A204.1 (cell line): Measurements from ENCODE around the gene ASCC1.
A peak's percentile ranks its signal among the peaks of the same experiment; 100 is the strongest.
"Not testable (repeated sequence)": the region's sequence is repeated elsewhere in the genome, so short reads cannot be mapped to it uniquely, and the experiment has no call there.

Experiments
- FAIRE-seq: peaks from 2 replicates; lab custom pipeline; 2012; peaks lifted over from hg19 to GRCh38; lab: Jason Lieb, UNC

The ASCC1 gene

GRCh38 chr10:72170263-72170662 is 45.8 kb downstream of the ASCC1 start:
- no peak for FAIRE-seq

DNA sequence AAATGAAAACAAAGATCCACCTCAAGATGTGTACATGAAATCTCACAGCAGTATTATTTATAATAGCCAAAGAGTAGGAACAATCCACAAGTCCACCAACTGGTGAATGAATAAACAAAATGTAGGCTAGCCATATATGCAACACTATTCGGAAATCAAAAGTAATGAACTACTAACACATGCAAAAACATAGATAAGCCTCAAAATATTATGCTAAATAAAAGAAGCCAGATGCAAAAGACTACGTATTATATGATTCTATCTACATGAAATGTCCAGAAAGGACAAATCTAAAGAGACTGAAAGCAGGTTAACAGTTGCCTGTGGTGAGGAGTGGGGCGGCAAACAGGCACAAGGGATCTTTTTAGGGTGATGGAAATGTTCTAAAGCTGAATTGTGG is 49.0 kb downstream of the ASCC1 start:
- no peak for FAIRE-seq

DNA sequence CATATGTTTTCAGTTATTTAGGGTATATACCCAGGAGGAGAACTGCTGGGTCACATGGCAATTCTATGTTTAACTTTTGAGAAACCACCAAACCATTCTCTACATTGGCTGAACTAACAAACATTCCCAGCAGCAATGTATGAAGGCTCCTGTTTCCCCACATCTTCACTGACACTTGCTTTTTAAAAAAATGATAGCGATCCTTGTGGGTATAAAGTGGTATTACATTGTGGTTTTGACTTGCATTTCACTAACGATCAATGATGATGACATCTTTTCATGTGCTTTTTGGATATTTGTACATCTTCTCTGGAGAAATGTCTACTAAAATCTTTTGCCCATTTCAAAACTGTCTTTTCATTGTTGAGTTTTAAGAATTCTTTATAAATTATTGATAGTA is 51.5 kb downstream of the ASCC1 start:
- no peak for FAIRE-seq

- FAIRE-seq, result no peak
These were observed 53.1 kb downstream of the ASCC1 start for GRCh38 chr10:72162978-72163377.

- FAIRE-seq, result no peak
These were observed 57.9 kb downstream of the ASCC1 start for GRCh38 chr10:72158176-72158575.

DNA sequence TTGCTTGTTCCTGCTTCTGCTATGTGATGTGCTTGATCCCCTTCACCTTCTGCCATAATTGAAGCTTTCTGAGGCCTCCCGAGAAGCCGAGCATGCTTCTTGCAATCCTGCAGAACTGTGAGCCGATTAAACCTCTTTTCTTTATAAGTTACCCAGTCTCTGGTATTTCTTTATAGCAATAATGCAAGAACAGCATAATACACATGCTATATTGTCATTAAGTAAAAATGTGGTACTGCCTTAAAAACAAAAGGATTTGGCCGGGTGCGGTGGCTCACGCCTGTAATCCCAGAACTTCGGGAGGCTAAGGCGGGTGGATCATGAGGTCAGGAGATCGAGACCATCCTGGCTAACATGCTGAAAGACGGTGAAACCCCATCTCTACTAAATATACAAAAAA is 59.9 kb downstream of the ASCC1 start:
- FAIRE-seq, result no peak

GRCh38 chr10:72152286-72152685 is 63.8 kb downstream of the ASCC1 start:
- FAIRE-seq, result no peak

DNA sequence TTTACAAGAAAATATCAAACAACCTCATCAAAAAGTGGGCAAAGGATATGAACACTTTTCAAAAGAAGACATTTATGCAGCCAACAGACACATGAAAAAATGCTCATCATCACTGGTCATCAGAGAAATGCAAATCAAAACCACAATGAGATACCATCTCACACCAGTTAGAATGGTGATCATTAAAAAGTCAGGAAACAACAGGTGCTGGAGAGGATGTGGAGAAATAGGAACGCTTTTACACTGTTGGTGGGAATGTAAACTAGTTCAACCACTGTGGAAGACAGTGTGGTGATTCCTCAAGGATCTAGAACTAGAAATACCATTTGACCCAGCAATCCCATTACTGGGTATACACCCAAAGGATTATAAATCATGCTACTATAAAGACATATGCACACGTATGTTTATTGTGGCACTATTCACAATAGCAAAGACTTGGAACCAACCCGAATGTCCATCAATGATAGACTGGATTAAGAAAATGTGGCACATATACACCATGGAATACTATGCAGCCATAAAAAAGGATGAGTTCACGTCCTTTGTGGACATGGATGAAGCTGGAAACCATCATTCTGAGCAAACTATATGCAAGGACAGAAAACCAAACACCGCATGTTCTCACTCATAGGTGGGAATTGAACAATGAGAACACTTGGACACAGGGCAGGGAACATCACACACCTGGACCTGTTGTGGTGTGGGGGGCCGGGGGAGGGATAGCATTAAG is 65.2 kb downstream of the ASCC1 start:
- FAIRE-seq, result not testable (repeated sequence)

- not testable (repeated sequence) for FAIRE-seq
These were observed 68.8 kb downstream of the ASCC1 start for GRCh38 chr10:72147324-72147584.

DNA sequence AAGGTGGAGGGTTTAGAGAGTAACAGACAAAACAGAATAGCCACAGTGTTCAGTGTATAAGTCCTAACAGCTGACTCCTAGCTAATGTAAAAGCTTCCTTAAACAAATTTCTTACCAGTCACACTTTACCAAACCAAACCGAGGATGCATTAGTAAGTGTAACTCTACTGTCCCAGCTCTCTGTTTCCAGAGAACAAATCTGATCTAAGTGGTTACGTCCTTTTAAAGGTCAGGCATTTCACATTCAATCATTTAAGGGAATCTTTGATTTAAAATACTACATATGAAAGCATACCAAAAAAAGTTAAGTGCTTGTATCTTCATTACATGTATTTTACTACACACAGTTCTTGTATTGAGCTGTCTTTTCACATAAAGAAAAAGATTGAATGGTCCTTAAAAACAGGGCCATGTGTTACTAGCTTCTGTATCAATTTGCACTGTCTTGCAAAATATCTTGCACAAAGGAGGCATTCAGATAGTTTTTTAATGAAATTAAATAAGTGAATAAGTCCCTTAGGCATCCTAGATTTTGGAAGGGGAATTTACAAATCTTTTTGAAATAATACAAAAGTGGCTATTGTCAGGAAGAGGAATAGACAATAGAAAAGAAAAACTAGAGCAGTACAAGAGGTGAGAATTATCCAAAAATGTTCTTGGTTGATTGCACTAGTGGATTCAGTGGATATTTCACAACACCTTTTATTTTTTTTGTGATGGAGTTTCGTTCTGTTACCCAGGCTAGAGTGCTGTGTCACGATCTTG is 69.3 kb downstream of the ASCC1 start:
- no peak for FAIRE-seq

DNA sequence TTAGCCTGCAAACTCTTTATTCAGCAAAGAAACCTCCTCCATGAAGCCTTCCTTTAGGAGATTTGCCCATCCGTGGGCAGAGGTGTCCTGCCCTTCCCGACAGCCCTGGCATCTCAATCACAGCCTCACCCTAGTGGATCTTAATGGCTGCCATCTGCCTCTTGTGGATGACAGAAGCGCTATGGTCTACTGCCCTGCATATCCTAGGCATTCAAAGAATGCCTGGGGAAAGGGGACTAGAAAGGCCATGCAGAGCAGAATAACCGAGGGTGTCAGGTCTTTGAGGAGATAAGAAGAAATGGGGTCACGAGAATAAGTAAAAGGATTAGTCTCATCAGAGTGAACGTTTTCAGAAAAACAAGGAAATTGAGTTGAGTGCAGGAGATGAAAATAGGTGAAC is 70.0 kb downstream of the ASCC1 start:
- no peak for FAIRE-seq

DNA sequence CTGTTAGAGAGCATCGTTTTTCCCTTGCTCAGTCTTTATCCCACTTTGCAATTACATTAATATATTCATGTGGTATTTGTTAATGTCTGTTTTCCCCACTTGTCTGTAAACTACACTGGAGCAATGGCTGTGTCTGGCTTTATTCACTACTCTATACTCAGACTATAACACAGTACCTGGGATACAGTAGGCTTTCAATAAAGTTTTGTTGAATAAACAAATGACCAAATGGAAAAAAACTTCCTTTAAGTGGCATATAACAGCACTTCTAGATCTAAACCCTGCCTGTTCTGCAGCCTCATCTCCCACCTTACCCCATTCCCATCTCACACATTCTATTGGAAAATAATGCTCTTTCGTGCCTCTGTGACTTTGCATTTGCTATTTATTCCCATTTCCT is 70.4 kb downstream of the ASCC1 start:
- no peak for FAIRE-seq

DNA sequence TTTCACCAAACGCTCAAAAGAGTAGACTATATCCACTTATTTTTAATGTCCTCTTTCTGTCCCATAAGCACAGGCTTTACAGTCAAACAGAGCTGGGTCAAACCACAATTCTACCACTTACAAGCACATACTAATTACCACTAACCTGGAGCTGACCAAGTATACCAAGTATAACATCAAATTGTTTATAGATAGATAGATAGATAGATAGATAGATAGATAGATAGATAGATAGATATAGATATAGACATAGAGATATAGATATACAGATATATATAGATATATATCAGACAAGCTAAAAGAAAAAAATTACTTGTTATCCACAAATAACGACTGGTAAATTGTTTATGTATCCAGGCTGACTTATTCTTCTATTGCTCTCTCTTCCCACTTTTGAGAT is 75.2 kb downstream of the ASCC1 start:
- FAIRE-seq, result no peak

GRCh38 chr10:72140174-72140573 is 75.9 kb downstream of the ASCC1 start:
- FAIRE-seq, result no peak

GRCh38 chr10:72137583-72137982 is 78.5 kb downstream of the ASCC1 start:
- no peak for FAIRE-seq

GRCh38 chr10:72136225-72136624 is 79.9 kb downstream of the ASCC1 start:
- FAIRE-seq, result not testable (repeated sequence)

GRCh38 chr10:72134785-72135767 is 81.0 kb downstream of the ASCC1 start:
- no peak for FAIRE-seq

GRCh38 chr10:72133517-72133916 is 82.6 kb downstream of the ASCC1 start:
- FAIRE-seq, result no peak

DNA sequence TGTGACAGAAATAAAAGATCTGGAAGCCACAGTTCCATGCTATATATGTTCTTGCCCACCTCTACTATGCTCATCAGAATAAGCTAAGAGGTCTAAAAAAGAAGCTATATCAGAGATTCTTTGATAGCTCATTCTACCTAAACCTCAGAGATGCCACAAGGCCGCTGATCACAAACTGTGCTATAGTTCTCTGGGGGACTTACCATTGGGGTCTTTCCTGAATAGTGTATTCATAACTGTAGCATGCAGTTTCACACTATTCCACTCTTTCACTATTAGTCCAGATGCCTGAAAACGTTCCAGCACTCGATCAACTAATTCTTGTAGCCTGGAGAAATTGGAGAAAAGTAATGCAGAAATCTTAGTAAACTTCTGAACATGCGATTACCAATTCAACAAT is 83.2 kb downstream of the ASCC1 start:
- FAIRE-seq, result no peak

DNA sequence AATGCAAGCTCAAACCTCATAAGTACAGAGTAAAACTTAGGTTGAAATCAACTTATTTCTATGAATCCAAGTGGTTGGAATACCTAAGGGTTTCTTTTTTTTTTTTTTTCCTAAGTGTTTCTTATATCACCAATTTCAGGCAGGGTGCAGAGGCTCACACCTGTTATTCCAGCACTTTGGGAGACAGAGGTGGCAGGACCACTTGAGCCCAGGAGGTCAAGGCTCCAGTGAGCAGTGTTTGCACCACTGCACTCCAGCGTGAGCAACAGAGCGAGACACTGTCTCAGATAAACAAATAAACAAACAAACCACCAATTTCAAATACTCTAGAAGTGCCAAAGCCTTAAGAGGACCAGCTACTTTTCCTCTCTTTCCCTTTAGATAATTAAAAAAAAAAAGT is 88.5 kb downstream of the ASCC1 start:
- no peak for FAIRE-seq

DNA sequence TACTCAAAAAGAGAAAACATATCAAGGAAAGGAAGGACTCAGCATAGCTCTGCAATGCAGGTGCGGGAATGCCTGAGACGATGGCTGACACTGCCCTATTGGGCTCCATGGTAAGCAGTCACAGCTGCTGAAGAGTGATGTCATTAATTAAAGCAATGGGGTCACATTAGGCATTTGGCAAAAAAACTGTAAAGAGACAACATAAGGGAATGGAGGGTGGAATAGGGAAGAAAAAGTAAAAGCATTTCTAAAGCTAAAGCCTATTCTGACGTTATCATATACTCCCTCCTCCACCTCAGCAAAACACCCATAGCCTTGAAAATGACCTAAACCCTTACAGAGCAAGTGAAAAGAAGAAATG is 89.2 kb downstream of the ASCC1 start:
- no peak for FAIRE-seq

DNA sequence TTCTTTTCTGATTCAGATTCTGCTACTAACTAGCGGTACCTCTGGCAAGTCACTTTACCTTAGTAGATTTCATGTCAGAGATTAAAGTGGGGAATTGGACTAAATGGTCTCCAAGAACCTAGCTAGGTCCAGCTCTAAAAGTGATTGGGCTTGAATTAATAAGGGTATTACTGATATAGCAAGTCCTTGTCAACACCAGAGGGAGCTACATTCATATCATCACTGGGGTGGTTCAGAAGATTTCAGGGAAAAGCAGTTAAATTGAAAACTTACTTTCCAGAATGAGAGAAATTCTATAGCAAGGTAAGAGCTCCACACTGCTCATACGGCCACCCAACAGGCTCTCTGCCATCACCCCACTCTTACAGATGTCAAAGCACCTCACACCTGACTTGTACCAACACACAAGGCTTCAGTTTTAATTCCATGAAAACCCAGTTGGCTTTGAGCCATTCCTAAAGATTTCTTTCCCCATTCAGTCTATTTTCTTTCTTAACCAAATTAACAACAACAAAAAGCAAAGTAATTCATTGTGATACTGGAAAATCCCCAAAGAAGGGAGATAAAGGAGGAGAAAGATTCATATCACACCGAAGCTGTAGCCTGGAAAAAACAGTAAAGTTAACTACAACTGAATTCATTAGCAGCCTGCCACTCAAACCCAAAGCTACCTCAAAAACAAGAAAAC is 89.7 kb downstream of the ASCC1 start:
- peak; percentile 74 for FAIRE-seq
